WTC11 (cell line): ENCODE data around the gene CZIB. TPM values are rescaled to one million over a fixed set of nuclear protein-coding genes. Genes with fewer than 3 reads are reported as not detected.

ENCODE experiments used
- total RNA-seq: library from RNA; stranded (reverse); gene quantifications from 3 replicates; pipeline ENCODE4 v1.2.3, GENCODE V29; 2021

CZIB gene
- total RNA-seq, 1 experiment from 2014 or later: 41.6 TPM

Other genes with a start within 250 kb of the CZIB start
- gene PODN, start 158.4 kb downstream of the CZIB start, total RNA-seq: 0.23 to 0.48 TPM (median 0.30 TPM) in 3 replicates
- 0.07 to 0.14 TPM in 2 of 3 replicates, not detected in the other for gene SLC1A7, start 78.0 kb downstream of the CZIB start, total RNA-seq
- gene CPT2, start 23.8 kb downstream of the CZIB start, total RNA-seq: 30.3 to 33.7 TPM (median 31.8 TPM) in 3 replicates
- 57.8 to 58.4 TPM (median 57.9 TPM) in 3 replicates for gene MAGOH, start 17.9 kb upstream of the CZIB start, total RNA-seq
- gene LRP8, start 107.4 kb upstream of the CZIB start, total RNA-seq: 61.9 to 69.5 TPM (median 66.6 TPM) in 3 replicates
- gene DMRTB1, start 238.8 kb upstream of the CZIB start, total RNA-seq: 0.16 to 0.18 TPM (median 0.17 TPM) in 3 replicates